ENCODE data around the gene PARP11. TPM values are rescaled to one million over a fixed set of nuclear protein-coding genes. Genes with fewer than 3 reads are reported as not detected.

PARP11 gene
- total RNA-seq, 1 donor: 9.4 TPM

- no peak for DNase-seq (ENCODE audit: insufficient read length, low spot score, missing footprints)
- peaks cover 4% of the 10 kb centered on the region for H3K4me1 ChIP-seq (ENCODE audit: insufficient read depth, low read length)
- H3K27ac ChIP-seq (ENCODE audit: low read depth, low read length): no peak overlapping the region
- H3K4me3 ChIP-seq (ENCODE audit: insufficient read depth, low read length): no peak overlapping the region
- no peak overlapping the region for H3K4me2 ChIP-seq (ENCODE audit: insufficient read depth, low read length)
- H3K79me2 ChIP-seq (ENCODE audit: insufficient read depth, low read length): no peaks in the 10 kb centered on the region
- no peak for TF ChIP-seq CTCF (IDR thresholded peaks at IDR 0.05; ENCODE audit: extremely low read depth, low read depth, low read length)
- H3K27me3 ChIP-seq (ENCODE audit: insufficient read depth, low read length): peaks cover 20% of the 10 kb centered on the region
- H3K9me3 ChIP-seq (ENCODE audit: low read depth, low read length): no peaks in the 10 kb centered on the region
- no peak overlapping the region for H2AFZ ChIP-seq (ENCODE audit: low read length)
- no peaks in the 10 kb centered on the region for H4K20me1 ChIP-seq (ENCODE audit: insufficient read depth, low read length)
- no peaks in the 10 kb centered on the region for H3K36me3 ChIP-seq (ENCODE audit: insufficient read depth, low read length)
Observed at GRCh38 chr12:3892631-3893030, 19.4 kb upstream of the PARP11 start.

- H3K36me3 ChIP-seq (ENCODE audit: insufficient read depth, low read length): no peaks in the 10 kb centered on the region
- H4K20me1 ChIP-seq (ENCODE audit: insufficient read depth, low read length): no peaks in the 10 kb centered on the region
- no peak overlapping the region for H2AFZ ChIP-seq (ENCODE audit: low read length)
- no peak for DNase-seq (ENCODE audit: insufficient read length, low spot score, missing footprints)
- H3K79me2 ChIP-seq (ENCODE audit: insufficient read depth, low read length): no peaks in the 10 kb centered on the region
- peaks cover 22% of the 10 kb centered on the region for H3K27me3 ChIP-seq (ENCODE audit: insufficient read depth, low read length)
- no peak overlapping the region for H3K4me2 ChIP-seq (ENCODE audit: insufficient read depth, low read length)
- no peak overlapping the region for H3K27ac ChIP-seq (ENCODE audit: low read depth, low read length)
- H3K4me1 ChIP-seq (ENCODE audit: insufficient read depth, low read length): no peaks in the 10 kb centered on the region
- H3K4me3 ChIP-seq (ENCODE audit: insufficient read depth, low read length): no peak overlapping the region
- no peak for TF ChIP-seq CTCF (IDR thresholded peaks at IDR 0.05; ENCODE audit: extremely low read depth, low read depth, low read length)
- no peaks in the 10 kb centered on the region for H3K9me3 ChIP-seq (ENCODE audit: low read depth, low read length)
Observed at GRCh38 chr12:3891201-3891600, 18.0 kb upstream of the PARP11 start.

GRCh38 chr12:3888659-3889058 is 15.5 kb upstream of the PARP11 start:
- H3K27me3 ChIP-seq (ENCODE audit: insufficient read depth, low read length): peaks cover 14% of the 10 kb centered on the region
- no peaks in the 10 kb centered on the region for H4K20me1 ChIP-seq (ENCODE audit: insufficient read depth, low read length)
- no peak overlapping the region for H3K27ac ChIP-seq (ENCODE audit: low read depth, low read length)
- no peak for TF ChIP-seq CTCF (IDR thresholded peaks at IDR 0.05; ENCODE audit: extremely low read depth, low read depth, low read length)
- no peaks in the 10 kb centered on the region for H3K79me2 ChIP-seq (ENCODE audit: insufficient read depth, low read length)
- no peaks in the 10 kb centered on the region for H3K36me3 ChIP-seq (ENCODE audit: insufficient read depth, low read length)
- DNase-seq (ENCODE audit: insufficient read length, low spot score, missing footprints): no peak
- H2AFZ ChIP-seq (ENCODE audit: low read length): no peak overlapping the region
- H3K9me3 ChIP-seq (ENCODE audit: low read depth, low read length): no peaks in the 10 kb centered on the region
- no peak overlapping the region for H3K4me3 ChIP-seq (ENCODE audit: insufficient read depth, low read length)
- H3K4me1 ChIP-seq (ENCODE audit: insufficient read depth, low read length): no peaks in the 10 kb centered on the region
- H3K4me2 ChIP-seq (ENCODE audit: insufficient read depth, low read length): no peak overlapping the region

GRCh38 chr12:3885277-3886094 is 12.3 kb upstream of the PARP11 start:
- H3K4me3 ChIP-seq (ENCODE audit: insufficient read depth, low read length): peak overlapping the region; percentile 71
- peak overlapping the region; percentile 38 for H3K27ac ChIP-seq (ENCODE audit: low read depth, low read length)
- H4K20me1 ChIP-seq (ENCODE audit: insufficient read depth, low read length): no peaks in the 10 kb centered on the region
- H3K4me2 ChIP-seq (ENCODE audit: insufficient read depth, low read length): peak overlapping the region; percentile 85
- H3K9me3 ChIP-seq (ENCODE audit: low read depth, low read length): no peaks in the 10 kb centered on the region
- no peaks in the 10 kb centered on the region for H3K36me3 ChIP-seq (ENCODE audit: insufficient read depth, low read length)
- peak overlapping the region; percentile 80 for H2AFZ ChIP-seq (ENCODE audit: low read length)
- H3K4me1 ChIP-seq (ENCODE audit: insufficient read depth, low read length): no peaks in the 10 kb centered on the region
- DNase-seq (ENCODE audit: insufficient read length, low spot score, missing footprints): peak; percentile 3
- TF ChIP-seq CTCF (IDR thresholded peaks at IDR 0.05; ENCODE audit: extremely low read depth, low read depth, low read length): peak; percentile 85
- H3K27me3 ChIP-seq (ENCODE audit: insufficient read depth, low read length): peaks cover 21% of the 10 kb centered on the region
- H3K79me2 ChIP-seq (ENCODE audit: insufficient read depth, low read length): no peaks in the 10 kb centered on the region
